ENCODE results near the gene PRODH2. TPM values are rescaled to one million over a fixed set of nuclear protein-coding genes. Genes with fewer than 3 reads are reported as not detected.

Gene PRODH2
- total and polyA plus RNA-seq, 2 of the 13 experiments (the other 11 are each of a cell fraction or from before 2014, with no cell fraction given): 86.7 to 118 TPM

- TF ChIP-seq RFX1 (IDR thresholded peaks at IDR 0.05) (no peak), NR2C2 (CRISPR knock-in tag; IDR thresholded peaks at IDR 0.05; ENCODE audit: borderline replicate concordance) (no peak), ZNF816 (CRISPR knock-in tag; IDR thresholded peaks at IDR 0.05; ENCODE audit: borderline replicate concordance) (peak; percentile 63; the same call in 1 of the 2 replicates), CENPBD1 (CRISPR knock-in tag; IDR thresholded peaks at IDR 0.05; ENCODE audit: borderline replicate concordance, low read depth) (no peak), ZNF264 (CRISPR knock-in tag; IDR thresholded peaks at IDR 0.05) (no peak), SP5 (CRISPR knock-in tag; IDR thresholded peaks at IDR 0.05; ENCODE audit: borderline replicate concordance, low read depth) (peak; percentile 43; the same call in 1 of the 2 replicates), ARNTL (CRISPR knock-in tag; IDR thresholded peaks at IDR 0.05) (peak; percentile 70; the same call in 1 of the 2 replicates), FOXP1 (IDR thresholded peaks at IDR 0.05) (no peak), FOXP1 (CRISPR knock-in tag; IDR thresholded peaks at IDR 0.05) (peak; percentile 60), MYNN (CRISPR knock-in tag; IDR thresholded peaks at IDR 0.05; ENCODE audit: low read depth) (no peak), ZNF777 (CRISPR knock-in tag; IDR thresholded peaks at IDR 0.05) (no peak), ZNF160 (CRISPR knock-in tag; IDR thresholded peaks at IDR 0.05) (no peak), DDIT3 (CRISPR knock-in tag; IDR thresholded peaks at IDR 0.05) (no peak), MATR3 (CRISPR knock-in tag; IDR thresholded peaks at IDR 0.05) (no peak), ZNF512B (CRISPR knock-in tag; IDR thresholded peaks at IDR 0.05; ENCODE audit: borderline replicate concordance) (no peak), RBFOX2 (IDR thresholded peaks at IDR 0.05; ENCODE audit: low read depth, low read length) (peak; percentile 63), ATM (IDR thresholded peaks at IDR 0.05; ENCODE audit: borderline replicate concordance) (no peak), XRCC5 (optimal IDR thresholded peaks at IDR 0.05; ENCODE audit: low read length) (no peak), SCMH1 (CRISPR knock-in tag; IDR thresholded peaks at IDR 0.05; ENCODE audit: borderline replicate concordance) (no peak), PAF1 (CRISPR knock-in tag; IDR thresholded peaks at IDR 0.05) (no peak), ZNF878 (CRISPR knock-in tag; IDR thresholded peaks at IDR 0.05) (no peak), MIXL1 (CRISPR knock-in tag; IDR thresholded peaks at IDR 0.05) (peak; percentile 96), ZNF350 (CRISPR knock-in tag; IDR thresholded peaks at IDR 0.05; ENCODE audit: borderline replicate concordance, low read depth) (0 out of 2 replicates have a peak, but pooled peaks have one; percentile 18), ZNF329 (CRISPR knock-in tag; IDR thresholded peaks at IDR 0.05; ENCODE audit: low read depth) (peak; percentile 70; the same call in 1 of the 2 replicates), ZIK1 (CRISPR knock-in tag; IDR thresholded peaks at IDR 0.05; ENCODE audit: borderline replicate concordance, low read depth) (peak; percentile 27; the same call in 1 of the 2 replicates), FOXO4 (CRISPR knock-in tag; conservative IDR thresholded peaks at IDR 0.05) (no peak), ERF (CRISPR knock-in tag; IDR thresholded peaks at IDR 0.05) (peak; percentile 50; the same call in 1 of the 2 replicates), GTF2F1 (IDR thresholded peaks at IDR 0.05; ENCODE audit: low read length) (no peak)
Measured at GRCh38 chr19:35812220-35813042, at the start of gene PRODH2 (continued).
